ES-I3 (cell line): ENCODE results near the gene ADAP1.
A peak's percentile ranks its signal among the peaks of the same experiment; 100 is the strongest.
"Not testable (repeated sequence)": the region's sequence is repeated elsewhere in the genome, so short reads cannot be mapped to it uniquely, and the experiment has no call there.

Experiments
- H3K36me3 ChIP-seq: 2 replicates; pipeline ENCODE4 v1.6.1; 2013; ENCODE audit warnings: mild to moderate bottlenecking, low read length, control low read depth, moderate library complexity; ENCODE audit not compliant: insufficient read depth
- H3K4me1 ChIP-seq: 2 replicates; pipeline ENCODE4 v1.6.1; 2013; ENCODE audit warnings: mild to moderate bottlenecking, control low read depth, low read length; ENCODE audit not compliant: insufficient read depth
- H3K9ac ChIP-seq: 2 replicates; pipeline ENCODE4 v1.6.1; 2013; ENCODE audit warnings: low read depth, mild to moderate bottlenecking, low read length, moderate library complexity
- H3K9me3 ChIP-seq: 2 replicates; pipeline ENCODE4 v1.6.1; 2013; ENCODE audit warnings: mild to moderate bottlenecking, low read length, moderate library complexity; ENCODE audit not compliant: control insufficient read depth, insufficient read depth

Gene ADAP1

DNA sequence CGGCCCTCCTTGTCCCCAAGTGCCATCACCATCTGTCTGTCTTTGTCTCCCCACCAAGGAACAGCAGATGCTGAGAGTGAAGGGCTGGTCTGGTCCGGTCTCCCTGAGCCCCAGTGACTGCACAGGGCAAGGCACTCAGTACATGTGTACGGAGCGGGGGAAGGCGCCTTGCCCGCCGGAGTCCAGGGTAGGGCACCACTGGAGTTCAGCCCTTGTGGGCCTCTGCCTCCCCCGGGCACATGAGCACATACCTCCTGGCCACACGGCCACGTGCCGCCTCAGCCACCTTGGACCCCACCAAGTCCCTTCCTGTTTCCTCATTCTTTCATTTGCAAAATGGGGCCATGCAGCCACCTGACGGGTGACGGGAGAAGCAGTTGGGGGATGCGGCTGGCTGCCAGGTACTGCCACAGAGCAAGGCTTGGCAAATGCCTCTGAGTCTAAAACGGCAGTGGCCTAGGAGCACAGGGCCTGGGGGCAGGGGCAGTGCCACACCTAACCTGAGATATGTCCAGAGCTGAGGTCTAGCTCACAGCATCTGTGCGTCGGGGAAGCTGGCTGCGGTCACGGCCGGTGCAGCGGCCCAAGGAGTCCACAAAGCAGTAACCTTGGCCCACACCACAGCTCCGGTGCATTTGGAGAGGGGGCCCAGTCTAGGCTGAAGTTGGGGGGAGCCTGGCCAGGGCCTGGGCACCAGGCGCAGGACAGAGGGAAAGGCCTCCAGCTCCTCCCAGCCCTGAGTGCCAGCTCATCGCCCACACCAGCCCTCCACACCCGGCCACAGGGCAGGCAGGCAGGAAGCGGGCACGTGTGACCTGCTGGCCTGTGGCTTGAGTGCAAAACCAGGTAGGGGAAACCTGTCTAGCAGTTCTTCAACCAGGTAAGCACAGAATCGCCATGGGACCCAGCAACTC lies 5.2 kb downstream of the ADAP1 start:
- H3K9me3 ChIP-seq, result no peaks in the 10 kb centered on the region
- peaks cover 18% of the 10 kb centered on the region; the same call in 1 of the 2 replicates for H3K4me1 ChIP-seq
- H3K9ac ChIP-seq, result no peak overlapping the region
- no peaks in the 10 kb centered on the region for H3K36me3 ChIP-seq

DNA sequence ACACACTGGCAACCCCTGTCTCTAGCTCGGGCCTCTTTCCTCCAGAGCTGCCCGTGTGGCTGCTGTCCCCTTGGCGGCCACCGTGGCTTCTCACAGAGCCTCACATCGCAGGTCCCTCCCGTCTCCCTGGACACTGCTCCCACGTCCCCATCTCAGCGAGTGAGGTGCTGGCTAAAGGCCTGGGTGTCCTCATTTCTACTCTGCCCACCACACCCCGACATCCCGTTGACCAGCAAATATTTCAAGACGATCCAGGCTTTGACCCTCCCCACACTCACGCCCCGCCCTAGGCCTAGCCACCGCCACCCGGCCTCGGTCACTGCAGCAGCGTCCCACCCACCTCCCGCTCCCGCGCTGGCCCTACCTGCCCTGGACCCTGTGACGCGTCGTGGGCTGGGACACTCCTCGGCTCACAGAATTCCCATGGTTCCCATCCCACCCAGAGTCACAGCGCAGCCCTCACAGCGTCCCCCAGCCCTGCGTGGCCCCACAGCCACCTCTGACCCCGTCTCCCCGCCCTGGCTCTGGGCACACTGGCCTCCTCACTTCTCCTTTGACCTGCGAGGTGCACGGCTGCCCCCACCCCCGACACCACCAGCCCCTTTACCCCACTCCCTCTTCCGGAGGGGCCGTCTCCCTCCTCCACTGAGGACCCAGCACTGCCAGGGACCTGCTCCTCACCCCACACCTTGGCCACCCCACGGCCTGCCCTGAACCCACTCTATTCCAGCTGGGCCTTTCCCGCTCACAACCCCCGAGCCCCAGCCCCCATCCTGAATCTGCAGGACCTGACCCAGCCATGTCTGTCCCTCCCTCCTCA lies 6.9 kb downstream of the ADAP1 start:
- no peaks in the 10 kb centered on the region for H3K9me3 ChIP-seq
- peaks cover 14% of the 10 kb centered on the region; the same call in 1 of the 2 replicates for H3K4me1 ChIP-seq
- no peaks in the 10 kb centered on the region for H3K36me3 ChIP-seq
- no peak overlapping the region for H3K9ac ChIP-seq

DNA sequence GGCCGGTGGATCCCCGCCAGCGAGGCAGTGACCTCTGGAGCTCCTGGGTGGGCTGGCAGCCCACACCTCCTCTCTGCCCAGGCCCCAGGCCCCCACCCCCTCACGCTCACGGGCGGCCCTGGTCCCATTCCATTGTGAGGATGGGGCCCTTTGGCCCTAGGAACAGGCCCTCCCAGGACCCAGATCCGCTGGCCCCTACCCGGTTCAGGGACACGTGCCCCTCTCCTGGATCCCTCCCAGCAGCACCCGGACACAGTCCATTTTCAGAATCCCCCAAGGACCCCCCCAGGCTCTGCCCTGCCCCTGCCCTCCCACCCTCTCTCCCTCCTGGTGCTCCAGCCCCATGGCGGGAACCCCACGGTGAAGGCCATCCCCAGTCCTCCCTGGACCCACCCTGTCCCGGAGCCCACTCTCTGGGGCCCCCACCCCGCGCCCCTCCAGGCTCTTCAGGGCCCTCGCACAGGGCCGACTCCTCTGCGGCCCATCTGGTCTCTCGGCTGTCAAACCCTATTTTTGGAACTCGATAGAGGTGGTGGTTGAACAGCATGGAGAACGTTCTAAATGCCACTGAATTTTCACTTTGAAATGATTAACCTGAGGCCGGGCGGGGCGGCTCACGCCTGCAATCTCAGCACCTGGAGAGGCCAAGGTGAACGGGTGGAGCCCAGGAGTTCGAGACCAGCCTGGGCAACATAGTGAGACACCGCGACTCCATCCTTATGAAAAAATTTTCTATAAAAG lies 8.1 kb downstream of the ADAP1 start:
- Histone ChIP-seq H3K4me1 (peaks cover 14% of the 10 kb centered on the region; the same call in 1 of the 2 replicates), H3K9ac (peak overlapping the region; percentile 43), H3K36me3 (no peaks in the 10 kb centered on the region), H3K9me3 (no peaks in the 10 kb centered on the region; the same call in 1 of the 2 replicates)

DNA sequence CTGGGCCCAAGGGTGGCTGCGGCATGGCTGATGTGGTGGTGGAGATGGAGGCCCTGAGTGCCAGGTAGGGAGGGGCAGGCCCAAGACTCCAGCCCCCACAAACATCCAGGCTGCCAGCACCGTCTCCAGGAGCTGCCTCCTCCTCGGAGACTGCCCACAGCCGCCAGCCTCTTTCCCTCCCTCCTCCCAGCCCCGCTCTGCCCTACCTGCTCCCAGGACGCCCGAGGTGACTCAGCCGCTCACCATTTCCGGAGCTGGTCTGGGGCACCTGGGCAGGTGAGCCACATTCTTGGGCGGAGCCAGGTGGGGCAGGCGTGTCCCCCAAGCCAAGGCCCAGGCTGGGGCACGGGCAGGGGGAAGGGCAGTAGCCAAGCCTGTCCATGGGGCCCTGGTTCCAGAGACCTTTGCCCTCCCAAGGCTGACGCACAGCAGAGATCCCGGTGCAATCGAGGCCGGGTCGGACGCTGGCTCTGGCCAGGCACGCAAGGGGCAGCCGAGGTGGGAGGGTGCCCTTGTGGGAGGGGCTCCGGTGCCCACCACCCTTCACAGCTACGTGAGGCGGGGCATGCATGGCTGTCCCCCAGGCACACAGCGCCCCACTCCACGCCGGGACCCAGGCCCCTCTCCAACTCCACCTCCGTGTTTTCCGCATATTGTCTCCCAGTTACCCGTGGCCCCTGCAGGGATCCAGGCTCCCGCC lies 8.8 kb downstream of the ADAP1 start:
- H3K9ac ChIP-seq, result peak overlapping the region; percentile 43
- H3K4me1 ChIP-seq, result peaks cover 14% of the 10 kb centered on the region; the same call in 1 of the 2 replicates
- H3K9me3 ChIP-seq, result peaks cover 3% of the 10 kb centered on the region; the same call in 1 of the 2 replicates
- no peaks in the 10 kb centered on the region for H3K36me3 ChIP-seq

DNA sequence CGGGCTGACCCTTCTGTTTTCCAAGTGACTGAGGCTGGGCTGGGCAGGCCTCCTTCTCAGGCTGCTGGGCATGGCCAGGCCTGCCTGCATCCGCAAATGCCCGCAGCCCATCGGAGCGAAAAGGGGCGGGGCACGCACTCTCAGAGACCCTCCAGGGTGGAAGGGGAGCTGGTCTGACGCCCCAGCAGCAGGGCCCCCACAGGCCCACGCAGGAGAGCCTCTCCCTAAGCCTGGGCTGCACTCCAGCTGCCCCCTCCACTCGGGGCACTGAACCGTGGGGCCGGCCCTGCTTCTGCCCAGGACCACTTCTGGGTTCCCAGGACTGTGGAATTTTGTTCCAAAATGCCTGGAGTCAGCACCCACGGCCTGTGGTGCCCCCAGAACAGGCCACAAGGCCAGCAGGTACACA lies 9.3 kb downstream of the ADAP1 start:
- H3K4me1 ChIP-seq, result peaks cover 14% of the 10 kb centered on the region; the same call in 1 of the 2 replicates
- H3K36me3 ChIP-seq, result no peaks in the 10 kb centered on the region
- peaks cover 3% of the 10 kb centered on the region; the same call in 1 of the 2 replicates for H3K9me3 ChIP-seq
- H3K9ac ChIP-seq, result 0 out of 2 replicates have a peak overlapping the region, but pooled peaks have one; percentile 43

DNA sequence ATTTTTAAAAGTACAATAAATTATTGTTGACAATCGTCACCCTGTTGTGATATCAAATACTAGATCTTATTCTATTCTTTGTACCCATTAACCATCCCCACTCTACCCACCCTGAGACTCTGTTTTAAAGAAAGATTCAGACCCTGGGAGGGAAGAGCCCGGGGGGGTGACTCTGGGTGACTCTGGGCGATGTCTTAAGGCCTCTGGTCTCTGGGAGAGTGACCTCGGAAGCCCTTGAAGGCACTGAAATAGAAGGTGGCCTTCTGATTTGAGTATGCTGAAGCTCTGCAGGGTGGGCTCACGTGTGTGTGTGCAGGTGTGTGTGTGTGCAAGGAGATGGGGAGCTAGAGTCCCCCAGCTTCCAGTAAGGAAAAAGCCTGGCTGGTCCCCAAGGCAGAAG lies 9.7 kb downstream of the ADAP1 start:
- peaks cover 14% of the 10 kb centered on the region; the same call in 1 of the 2 replicates for H3K4me1 ChIP-seq
- no peaks in the 10 kb centered on the region for H3K36me3 ChIP-seq
- H3K9ac ChIP-seq, result no peak overlapping the region
- H3K9me3 ChIP-seq, result peaks cover 3% of the 10 kb centered on the region; the same call in 1 of the 2 replicates

DNA sequence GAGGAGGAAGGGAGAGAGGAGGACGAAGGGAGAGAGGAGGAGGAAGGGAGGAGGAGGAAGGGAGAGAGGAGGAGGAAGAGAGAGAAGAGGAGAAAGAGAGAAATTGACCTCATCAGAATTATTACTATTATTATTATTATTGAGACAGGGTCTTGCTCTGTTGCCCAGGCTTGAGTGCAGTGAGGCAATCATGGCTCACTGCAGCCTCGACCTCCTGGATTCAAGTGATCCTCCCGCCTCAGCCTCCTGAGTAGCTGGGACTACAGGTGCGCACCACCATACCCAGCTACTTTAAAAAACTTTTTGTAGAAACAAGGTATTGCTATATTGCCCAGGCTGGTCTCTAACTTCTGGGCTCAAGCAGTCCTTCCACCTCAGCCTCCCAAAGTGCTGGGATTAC lies 10.7 kb downstream of the ADAP1 start:
- H3K4me1 ChIP-seq, result peaks cover 14% of the 10 kb centered on the region; the same call in 1 of the 2 replicates
- H3K9me3 ChIP-seq, H3K9ac ChIP-seq, H3K36me3 ChIP-seq: not testable (repeated sequence)

DNA sequence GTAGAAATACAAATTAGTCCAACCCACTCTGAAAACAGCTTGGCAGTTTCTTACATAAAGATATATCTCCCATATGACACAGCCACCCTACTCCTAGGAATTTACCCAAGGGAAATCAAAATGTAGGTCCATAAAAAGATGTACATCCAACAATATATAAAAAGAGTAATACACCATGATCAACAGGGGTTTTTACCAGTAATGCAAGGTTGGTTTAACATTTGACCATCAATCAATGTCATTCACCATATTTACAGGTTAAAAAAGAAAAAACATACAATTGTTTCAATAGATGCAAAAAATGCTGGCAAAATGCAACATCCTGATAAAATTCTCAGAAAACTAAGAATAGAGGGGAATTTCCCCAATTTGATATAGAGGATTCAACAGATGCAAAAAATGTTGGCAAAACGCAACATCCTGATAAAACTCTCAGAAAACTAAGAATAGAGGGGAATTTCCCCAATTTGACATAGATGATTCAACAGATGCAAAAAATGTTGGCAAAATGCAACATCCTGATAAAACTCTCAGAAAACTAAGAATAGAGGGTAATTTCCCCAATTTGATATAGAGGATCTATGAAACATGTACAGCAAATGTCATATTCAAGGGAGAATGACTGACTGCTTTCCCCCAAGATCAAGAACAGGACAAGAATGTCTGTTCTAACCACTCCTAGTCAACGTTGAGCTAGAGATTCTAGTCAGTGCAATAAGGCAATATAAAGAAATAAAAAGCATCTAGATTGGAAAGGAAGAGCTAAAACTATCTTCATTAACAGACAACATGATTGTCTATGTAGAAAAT lies 13.7 kb downstream of the ADAP1 start:
- H3K9me3 ChIP-seq, result peaks cover 3% of the 10 kb centered on the region; the same call in 1 of the 2 replicates
- H3K9ac ChIP-seq, result no peak overlapping the region
- H3K4me1 ChIP-seq, result peaks cover 9% of the 10 kb centered on the region; the same call in 1 of the 2 replicates
- H3K36me3 ChIP-seq, result no peaks in the 10 kb centered on the region

DNA sequence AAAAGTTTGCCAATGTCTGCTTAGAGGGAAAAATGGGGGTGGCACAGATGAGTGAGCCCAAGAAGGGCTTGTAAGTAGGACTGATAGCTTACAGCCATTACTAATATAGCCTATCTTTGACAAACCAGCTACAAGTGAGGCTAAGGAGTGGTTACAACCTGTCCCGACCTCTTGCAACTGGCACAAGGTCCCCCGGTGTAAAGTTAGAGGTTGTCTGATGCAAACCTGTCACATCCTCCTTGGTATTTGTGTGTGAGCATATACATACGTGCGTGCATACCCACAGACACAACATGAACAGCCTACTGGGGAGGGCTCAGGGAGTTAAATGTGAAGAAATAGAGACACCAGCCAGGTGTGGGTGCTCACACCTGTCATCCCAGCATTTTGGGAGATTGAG lies 14.6 kb downstream of the ADAP1 start:
- Histone ChIP-seq H3K9ac (no peak overlapping the region), H3K9me3 (peaks cover 3% of the 10 kb centered on the region; the same call in 1 of the 2 replicates), H3K36me3 (no peaks in the 10 kb centered on the region), H3K4me1 (peaks cover 4% of the 10 kb centered on the region; the same call in 1 of the 2 replicates)

DNA sequence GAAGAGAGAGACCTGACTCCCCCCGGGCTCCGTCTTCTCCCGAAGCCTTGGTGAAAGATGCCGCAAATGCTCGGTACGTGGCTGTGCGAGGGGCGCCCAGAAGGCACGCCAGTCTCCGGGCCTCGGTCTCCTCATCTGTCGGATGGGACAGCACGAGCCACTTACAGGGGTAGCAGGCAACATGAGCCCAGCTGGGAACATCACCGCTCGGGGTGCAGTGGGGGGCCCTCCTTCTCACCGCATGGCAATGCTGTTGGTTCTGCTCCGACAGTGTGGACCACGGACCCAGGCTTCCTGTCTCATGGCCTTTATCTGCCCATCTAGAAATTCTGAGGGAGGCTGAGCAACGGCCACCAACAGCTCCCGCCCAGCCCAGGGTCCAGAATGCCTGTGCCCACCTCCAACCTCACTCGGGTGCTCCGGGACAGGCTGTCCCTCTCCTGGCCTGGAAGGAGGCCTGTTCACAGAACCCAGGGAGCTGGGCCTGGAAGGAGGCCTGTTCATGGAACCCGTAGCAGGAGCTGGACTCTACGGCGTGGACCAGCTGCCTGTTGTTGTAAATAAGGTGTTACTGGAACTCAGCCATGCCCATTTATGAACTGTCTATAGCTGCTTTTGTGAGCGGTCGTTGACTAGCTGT lies 15.8 kb downstream of the ADAP1 start:
- H3K9me3 ChIP-seq, result peaks cover 3% of the 10 kb centered on the region; the same call in 1 of the 2 replicates
- no peak overlapping the region for H3K9ac ChIP-seq
- H3K36me3 ChIP-seq, result no peaks in the 10 kb centered on the region
- no peaks in the 10 kb centered on the region for H3K4me1 ChIP-seq

DNA sequence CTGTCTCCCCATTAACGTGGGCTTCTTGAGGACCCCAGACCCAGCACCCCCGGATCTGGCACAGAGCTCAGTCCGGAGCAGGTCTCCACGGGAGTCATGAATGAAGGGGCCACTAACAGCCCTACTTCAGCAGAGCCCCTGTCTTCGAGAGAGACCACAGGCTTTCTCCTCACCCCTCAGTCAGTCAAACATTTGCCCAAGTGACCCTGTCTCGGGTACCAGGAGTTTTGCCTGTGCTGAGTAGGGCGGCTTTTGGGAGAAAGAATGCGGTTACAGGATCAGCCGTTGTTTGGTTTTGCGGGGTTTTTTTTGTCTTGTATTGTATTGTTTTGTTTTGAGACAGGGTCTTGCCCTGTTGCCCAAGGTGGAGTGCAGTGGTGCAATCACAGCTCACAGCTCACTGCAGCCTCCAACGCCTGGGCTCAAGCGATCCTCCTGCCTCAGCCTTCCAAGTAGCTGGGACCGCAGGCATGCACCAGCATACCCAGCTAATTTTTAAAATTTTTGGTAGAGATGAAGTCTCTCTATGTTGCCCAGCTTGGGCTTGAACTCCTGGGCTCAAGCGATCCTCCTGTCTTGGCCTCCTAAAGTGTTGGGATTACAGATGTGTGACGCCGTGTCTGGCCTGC lies 16.5 kb downstream of the ADAP1 start:
- no peaks in the 10 kb centered on the region for H3K36me3 ChIP-seq
- H3K9me3 ChIP-seq, result peaks cover 3% of the 10 kb centered on the region; the same call in 1 of the 2 replicates
- H3K4me1 ChIP-seq, result no peaks in the 10 kb centered on the region
- no peak overlapping the region for H3K9ac ChIP-seq

DNA sequence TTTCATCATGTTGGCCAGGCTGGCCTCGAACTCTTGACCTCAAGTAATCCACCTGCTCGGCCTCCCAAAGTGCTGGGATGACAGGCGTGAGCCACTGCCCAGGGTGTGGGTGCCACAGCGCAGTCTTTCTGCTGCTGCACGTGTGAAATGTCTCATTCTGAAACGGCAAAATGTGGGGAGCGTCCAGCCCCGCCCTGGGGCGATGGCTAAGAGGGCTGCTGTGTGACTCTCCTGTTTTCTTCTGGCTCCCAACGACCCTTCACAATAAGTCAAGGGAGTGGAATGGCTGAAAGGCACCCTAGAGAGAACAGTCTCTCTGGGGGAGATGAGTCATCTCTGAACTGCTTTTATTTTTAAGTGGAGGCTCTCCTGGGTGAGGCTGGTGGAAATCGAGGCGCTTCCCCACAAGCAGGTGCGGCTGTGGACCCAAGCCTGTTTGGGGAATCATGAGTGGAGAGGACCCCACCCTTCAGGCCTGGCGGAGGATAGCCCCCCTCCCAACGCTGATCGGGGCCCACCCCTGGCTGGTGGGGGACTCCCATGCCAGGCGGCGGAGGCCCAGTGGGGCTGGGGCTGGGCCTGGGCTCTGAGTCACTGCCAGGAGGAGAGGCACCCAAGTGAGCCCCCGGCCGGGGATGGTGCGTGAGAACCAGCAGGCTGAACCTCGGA lies 18.0 kb downstream of the ADAP1 start:
- H3K4me1 ChIP-seq, result no peaks in the 10 kb centered on the region
- no peak overlapping the region for H3K9ac ChIP-seq
- H3K36me3 ChIP-seq, result no peaks in the 10 kb centered on the region
- peaks cover 3% of the 10 kb centered on the region; the same call in 1 of the 2 replicates for H3K9me3 ChIP-seq
